Psoas muscle (tissue), 8 donors: ENCODE results near the gene CLDN20. TPM values are rescaled to one million over a fixed set of nuclear protein-coding genes. Genes with fewer than 3 reads are reported as not detected.
"Not testable (repeated sequence)": the region's sequence is repeated elsewhere in the genome, so short reads cannot be mapped to it uniquely, and the experiment has no call there.

Source experiments
- ATAC-seq, 4 donors: fragments of 200-7000 bp; cut with Tn5 transposase; one replicate each; pipeline ENCODE4 v1.9.1; 2020; ENCODE audit warnings: moderate library complexity in 3 of 4, mild to moderate bottlenecking in 2 of 4
- DNase-seq, 2 donors: peaks; one replicate each; pipeline ENCODE4 v3.0.0-alpha.2; 2020
- H3K27ac ChIP-seq: fragments of 200-600 bp; one replicate; pipeline ENCODE4 v1.8.0; 2022
- H3K27me3 ChIP-seq, 3 donors: fragments of 200-600 bp in 1 of 3; one replicate each; pipeline versions ENCODE4 v1.6.1 to v1.8.0; 2013 to 2022; ENCODE audit warnings: low read length in 2 of 3, mild to moderate bottlenecking in 2 of 3, moderate library complexity in 1 of 3; ENCODE audit not compliant: insufficient read depth in 3 of 3
- H3K36me3 ChIP-seq, 2 donors: fragments of 200-600 bp in 1 of 2; one replicate each; pipeline versions ENCODE4 v1.6.1 to v1.8.0; 2013 to 2022; ENCODE audit warnings: low read depth in 1 of 2, mild to moderate bottlenecking in 1 of 2, moderate library complexity in 1 of 2; ENCODE audit not compliant: insufficient read depth in 1 of 2
- H3K4me1 ChIP-seq: fragments of 200-600 bp; one replicate; pipeline ENCODE4 v1.8.0; 2022
- H3K4me3 ChIP-seq: fragments of 200-600 bp; one replicate; pipeline ENCODE4 v1.8.0; 2022; ENCODE audit warnings: mild to moderate bottlenecking
- H3K9me3 ChIP-seq: fragments of 200-600 bp; one replicate; pipeline ENCODE4 v1.8.0; 2022
- WGBS, 3 donors: extraction: QIAGEN DNeasy Blood & Tissue Kit; methylation state at CpG; one replicate each; pipeline versions ENCODE4 v1.1.6 to v1.1.7; 2013; 5-methylcytosine and 5-hydroxymethylcytosine counted together
- intact Hi-C, 2 donors: fragments of 100-400 bp; cut with DNase I; formaldehyde crosslinking; loops; one replicate each; pipeline versions ENCODE4 v1.11.0 to v1.14.2; 2022
- polyA plus RNA-seq, 3 donors: library from polyadenylated mRNA; stranded (reverse); fragments of 200-250 nt; gene quantifications; one replicate each; pipeline ENCODE4 v1.2.3, GENCODE V29; 2013
- total RNA-seq, 4 donors: library from RNA; stranded (reverse); fragmentation: NEBNext Ultra II Directional in 2 of 4; extraction: Animal tissue kit (Norgen Biotek cat#: 25700) in 2 of 4; gene quantifications; one replicate each; pipeline versions ENCODE4 v1.2.1 to v1.2.4, GENCODE V29; 2021 to 2023
- TF ChIP-seq, protein P1 (sequence below): fragments of 200-600 bp; IDR thresholded peaks from one replicate; pipeline ENCODE4 v1.8.0; 2022; ENCODE audit warnings: antibody characterized with exemption
- donor health status: healthy with polysubstance abuse.
- donor health status: DM: no; HTN: no; CAD: no; lungs with moderate emphysema.
- donor health status: Bipolar disorder and iron deficiency.
- donor health status: healthy.
- donor health status: DM: yes; HTN: yes; CAD: no.
- donor health status: DM: no; HTN: no; CAD: no.
- donor health status: DM: no; HTN: no; CAD: no.
- donor health status: DM: yes; HTN: yes; CAD: no.

Gene CLDN20
- total and polyA plus RNA-seq, 7 donors = 0.05 TPM; not detected in 6

- H3K4me3 ChIP-seq = no peak overlapping the region
- H3K36me3 ChIP-seq = peaks cover 4 to 72% of the 10 kb centered on the region in 2 donors
- peaks cover 12% of the 10 kb centered on the region for H3K4me1 ChIP-seq
- H3K27me3 ChIP-seq = no peaks in the 10 kb centered on the region
- TF ChIP-seq, protein P1, sequence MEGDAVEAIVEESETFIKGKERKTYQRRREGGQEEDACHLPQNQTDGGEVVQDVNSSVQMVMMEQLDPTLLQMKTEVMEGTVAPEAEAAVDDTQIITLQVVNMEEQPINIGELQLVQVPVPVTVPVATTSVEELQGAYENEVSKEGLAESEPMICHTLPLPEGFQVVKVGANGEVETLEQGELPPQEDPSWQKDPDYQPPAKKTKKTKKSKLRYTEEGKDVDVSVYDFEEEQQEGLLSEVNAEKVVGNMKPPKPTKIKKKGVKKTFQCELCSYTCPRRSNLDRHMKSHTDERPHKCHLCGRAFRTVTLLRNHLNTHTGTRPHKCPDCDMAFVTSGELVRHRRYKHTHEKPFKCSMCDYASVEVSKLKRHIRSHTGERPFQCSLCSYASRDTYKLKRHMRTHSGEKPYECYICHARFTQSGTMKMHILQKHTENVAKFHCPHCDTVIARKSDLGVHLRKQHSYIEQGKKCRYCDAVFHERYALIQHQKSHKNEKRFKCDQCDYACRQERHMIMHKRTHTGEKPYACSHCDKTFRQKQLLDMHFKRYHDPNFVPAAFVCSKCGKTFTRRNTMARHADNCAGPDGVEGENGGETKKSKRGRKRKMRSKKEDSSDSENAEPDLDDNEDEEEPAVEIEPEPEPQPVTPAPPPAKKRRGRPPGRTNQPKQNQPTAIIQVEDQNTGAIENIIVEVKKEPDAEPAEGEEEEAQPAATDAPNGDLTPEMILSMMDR = no peak
- WGBS, 3 donors = 82 to 98% (median 95%) methylated on average over 4 of the region's 4 CpGs
- no peak for ATAC-seq
- intact Hi-C loops = loop anchor here in 1 of 2 donors (5.0 kb wide), 1 partner anchor 127 kb away; no protein-coding TSS in a partner anchor
- no peak for DNase-seq
- no peak overlapping the region for H3K27ac ChIP-seq
- H3K9me3 ChIP-seq = no peaks in the 10 kb centered on the region
Measured at GRCh38 chr6:155309150-155309549, 45.3 kb downstream of the CLDN20 start.

GRCh38 chr6:155310596-155310995 lies 46.8 kb downstream of the CLDN20 start:
- intact Hi-C loops = no loop called here
- Histone ChIP-seq H3K27me3 (no peaks in the 10 kb centered on the region), H3K4me3 (no peak overlapping the region), H3K27ac (no peak overlapping the region), H3K9me3 (no peaks in the 10 kb centered on the region), H3K36me3 (peaks cover 4 to 67% of the 10 kb centered on the region in 2 donors), H3K4me1 (peaks cover 12% of the 10 kb centered on the region)
- whole genome bisulfite sequencing, 3 donors = 74 to 81% (median 78%) methylated on average over 2 of the region's 2 CpGs
- DNase-seq = no peak
- no peak for ATAC-seq
- TF ChIP-seq, protein P1 = no peak

DNA sequence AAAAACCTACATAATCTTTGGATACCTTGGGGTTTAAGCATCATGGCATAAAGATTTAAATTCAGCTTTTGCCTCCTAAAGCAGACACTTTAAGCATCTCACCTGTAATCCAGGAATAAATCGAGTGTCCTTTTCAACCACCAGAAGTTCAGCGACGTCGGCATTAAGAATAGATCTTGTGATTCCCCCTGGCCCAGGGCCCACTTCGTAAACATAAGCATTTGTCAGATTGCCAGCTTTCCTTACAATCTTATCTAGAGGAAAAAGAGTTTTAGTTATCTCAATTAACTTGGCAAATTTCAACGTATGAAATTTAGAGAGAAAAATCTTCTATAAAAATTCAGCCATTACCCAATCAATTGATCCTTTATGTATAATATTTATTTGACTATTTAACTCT lies 47.3 kb downstream of the CLDN20 start:
- Histone ChIP-seq H3K27ac (no peak overlapping the region), H3K27me3 (no peaks in the 10 kb centered on the region), H3K9me3 (no peaks in the 10 kb centered on the region), H3K4me1 (peaks cover 12% of the 10 kb centered on the region), H3K4me3 (no peak overlapping the region), H3K36me3 (peaks cover 4 to 67% of the 10 kb centered on the region in 2 donors)
- WGBS, 3 donors = 60 to 68% (median 65%) methylated on average over 6 of the region's 6 CpGs
- TF ChIP-seq, protein P1 = no peak
- no peak for DNase-seq
- ATAC-seq = no peak
- intact Hi-C loops = no loop called here

GRCh38 chr6:155311583-155311982 lies 47.8 kb downstream of the CLDN20 start:
- WGBS, 3 donors = 89 to 97% (median 96%) methylated on average over 2 of the region's 2 CpGs
- Histone ChIP-seq H3K4me3 (no peak overlapping the region), H3K27me3 (no peaks in the 10 kb centered on the region), H3K27ac (no peak overlapping the region), H3K4me1 (peaks cover 12% of the 10 kb centered on the region), H3K36me3 (peaks cover 4 to 62% of the 10 kb centered on the region in 2 donors), H3K9me3 (no peaks in the 10 kb centered on the region)
- ATAC-seq (no peak), DNase-seq (no peak)
- intact Hi-C loops = no loop called here
- TF ChIP-seq, protein P1 = no peak

DNA sequence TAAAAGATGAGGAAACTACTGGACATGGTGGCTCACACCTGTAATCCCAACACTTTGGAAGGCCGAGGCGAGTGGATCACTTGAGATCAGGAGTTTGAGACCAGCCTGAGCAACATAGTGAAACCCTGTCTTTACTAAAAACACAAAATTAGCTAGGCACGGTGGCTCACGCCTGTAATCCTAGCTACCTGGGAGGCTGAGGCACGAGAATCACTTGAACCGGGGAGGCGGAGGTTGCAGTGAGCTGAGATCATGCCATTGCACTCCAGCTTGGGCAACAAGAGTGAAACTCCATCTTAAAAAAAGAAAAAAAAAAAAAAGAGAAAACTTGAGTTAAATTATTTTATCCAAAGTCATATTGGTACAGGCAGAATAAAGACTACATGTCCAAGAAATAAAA lies 49.1 kb downstream of the CLDN20 start:
- H3K27ac ChIP-seq, DNase-seq, H3K27me3 ChIP-seq, intact Hi-C loops, ATAC-seq, H3K9me3 ChIP-seq: not testable (repeated sequence)
- peaks cover 4 to 48% of the 10 kb centered on the region in 2 donors for H3K36me3 ChIP-seq
- 88 to 90% (median 89%) methylated on average over 7 of the region's 7 CpGs for WGBS, 3 donors
- H3K4me3 ChIP-seq = peak overlapping the region; percentile 84
- H3K4me1 ChIP-seq = peaks cover 12% of the 10 kb centered on the region
